K562 (cell line): ENCODE results near the gene DOK1. TPM values are rescaled to one million over a fixed set of nuclear protein-coding genes. Genes with fewer than 3 reads are reported as not detected.
A peak's percentile ranks its signal among the peaks of the same experiment; 100 is the strongest.

ENCODE experiments used
- ATAC-seq: fragments of 200-7000 bp; cut with Tn5 transposase; 3 replicates; pipeline ENCODE4 v1.9.1; 2020; ENCODE audit warnings: moderate library complexity
- BruUV-seq: library from RNA; stranded (reverse); fragments of 400-500 nt; replicated peaks from 2 replicates; lab custom pipeline; 2021; lab: Mats Ljungman, UMichigan
- CTCF ChIA-PET: fragments of 300-600 bp; formaldehyde crosslinking; extraction: SDS; loops from one replicate; lab custom pipeline; 2021; ENCODE audit warnings: low intra/inter-chr PET ratio; lab: Yijun Ruan, JAX
- POLR2A ChIA-PET: fragments of 300-600, 350-650 bp; sonication (Branson Sonifier 250); formaldehyde crosslinking; extraction: SDS; loops from one replicate; lab custom pipeline; 2021; ENCODE audit warnings: antibody characterized with exemption, inconsistent platforms; lab: Yijun Ruan, JAX
- DNase-seq, 4 experiments: peaks; one replicate each; pipeline versions ENCODE4 v3.0.0 to v3.0.0-alpha.2; 2011 to 2018; ENCODE audit warnings: low spot score in 3 of 4, mixed read lengths in 3 of 4; ENCODE audit errors: extremely low read depth in 1 of 4
- FAIRE-seq: peaks from 2 replicates; lab custom pipeline; 2011; peaks lifted over from hg19 to GRCh38; lab: Jason Lieb, UNC
- H2AFZ ChIP-seq: 2 replicates; pipeline ENCODE4 v1.6.0; 2011; ENCODE audit warnings: low read depth, low read length, control low read depth, inconsistent platforms
- H3K27ac ChIP-seq: fragments of 200-600 bp; 3 replicates; pipeline ENCODE4 v1.8.0; 2011; ENCODE audit warnings: low read depth, mild to moderate bottlenecking, control low read depth, inconsistent platforms, low read length, moderate library complexity, mixed read lengths; ENCODE audit errors: extremely low read depth
- H3K27me3 ChIP-seq, 2 experiments: fragments of 300-600 bp in 1 of 2; 2 replicates in 1 of 2; 3 replicates in 1 of 2; pipeline versions ENCODE4 v1.6.0 to v1.8.0; 2011; ENCODE audit warnings: inconsistent platforms in 2 of 2, low read length in 2 of 2, mild to moderate bottlenecking in 1 of 2, mixed read lengths in 1 of 2, moderate library complexity in 1 of 2; ENCODE audit not compliant: control insufficient read depth in 2 of 2, insufficient read depth in 2 of 2
- H3K36me3 ChIP-seq: fragments of 300-600 bp; 3 replicates; pipeline ENCODE4 v1.8.0; 2011; ENCODE audit warnings: mild to moderate bottlenecking, low read length, inconsistent platforms; ENCODE audit not compliant: control insufficient read depth, insufficient read depth
- H3K4me1 ChIP-seq, 2 experiments: fragments of 200-600 bp in 1 of 2; replicated peaks in 1 of 2; 2 replicates in 1 of 2; 3 replicates in 1 of 2; pipeline versions ENCODE4 v1.5.1 to v1.8.0; 2011; ENCODE audit warnings: inconsistent platforms in 2 of 2, low read length in 2 of 2, mild to moderate bottlenecking in 1 of 2, mixed read lengths in 1 of 2, moderate library complexity in 1 of 2; ENCODE audit not compliant: control insufficient read depth in 2 of 2, insufficient read depth in 2 of 2
- H3K4me2 ChIP-seq: 2 replicates; pipeline ENCODE4 v1.6.1; 2011; ENCODE audit warnings: low read length, control low read depth, inconsistent platforms, mixed read lengths; ENCODE audit not compliant: insufficient read depth
- H3K4me3 ChIP-seq: fragments of 200-600 bp; sonication (generic), shearing (Covaris generic); 2 replicates; pipeline ENCODE4 v1.5.1; 2016; ENCODE audit warnings: control low read depth, inconsistent platforms
- H3K79me2 ChIP-seq: fragments of 200-600 bp; 3 replicates; pipeline ENCODE4 v1.8.0; 2011; ENCODE audit warnings: low read length, inconsistent platforms; ENCODE audit not compliant: control insufficient read depth, insufficient read depth
- H3K9ac ChIP-seq, 2 experiments: 2 replicates each; pipeline versions ENCODE4 v1.6.0 to v1.6.1; 2011; ENCODE audit warnings: low read depth in 2 of 2, low read length in 2 of 2, control low read depth in 1 of 2, inconsistent platforms in 1 of 2, mild to moderate bottlenecking in 1 of 2, mixed read lengths in 1 of 2; ENCODE audit not compliant: insufficient read depth in 1 of 2
- H3K9me1 ChIP-seq: one replicate; pipeline ENCODE4 v1.6.0; 2011; ENCODE audit warnings: inconsistent platforms, mild to moderate bottlenecking, low read length, moderate library complexity; ENCODE audit not compliant: control insufficient read depth, insufficient read depth
- H3K9me3 ChIP-seq: replicated peaks from 2 replicates; pipeline ENCODE4 v1.5.1; 2011; ENCODE audit warnings: low read depth, low read length, inconsistent platforms; ENCODE audit not compliant: control insufficient read depth, insufficient read depth
- H4K20me1 ChIP-seq: replicated peaks from 2 replicates; pipeline ENCODE4 v1.6.1; 2011; ENCODE audit warnings: low read length, inconsistent platforms, mixed read lengths; ENCODE audit not compliant: control insufficient read depth, insufficient read depth
- DIDO1 ChIP-seq: fragments of 450-650 bp; IDR thresholded peaks from 2 replicates; pipeline ENCODE4 v1.6.1; 2016; ENCODE audit warnings: low read depth, missing biosample characterization, missing genetic modification characterization
- HIVEP1 ChIP-seq: fragments of 250-450 bp; sonication (Bioruptor Pico); IDR thresholded peaks from 2 replicates; pipeline ENCODE4 v1.4.0; 2020; ENCODE audit warnings: mild to moderate bottlenecking
- ILF3 ChIP-seq: fragments of 450-650 bp; IDR thresholded peaks from 2 replicates; pipeline ENCODE4 v1.6.1; 2018; ENCODE audit warnings: antibody characterized with exemption, mild to moderate bottlenecking, moderate library complexity, borderline replicate concordance
- MED1 ChIP-seq: sonication (generic); formaldehyde crosslinking; IDR thresholded peaks from 2 replicates; pipeline ENCODE4 v1.8.1; 2023; ENCODE audit warnings: missing genetic modification reagents, borderline replicate concordance
- NFIX ChIP-seq: fragments of 250-450 bp; sonication (Bioruptor Pico); IDR thresholded peaks from 2 replicates; pipeline ENCODE4 v1.4.0; 2020; ENCODE audit warnings: low read depth, mild to moderate bottlenecking, moderate library complexity
- NONO ChIP-seq, 2 experiments: fragments of 200-400 bp in 1 of 2; fragments of 450-650 bp in 1 of 2; formaldehyde crosslinking in 1 of 2; IDR thresholded peaks; 2 replicates each; pipeline ENCODE4 v1.6.1; 2017; ENCODE audit warnings: low read depth in 2 of 2, mild to moderate bottlenecking in 2 of 2, moderate library complexity in 2 of 2, low read length in 1 of 2
- NR4A1 ChIP-seq, 2 experiments: fragments of 250-450 bp in 1 of 2; fragments of 450-650 bp in 1 of 2; sonication (Bioruptor Pico) in 1 of 2; IDR thresholded peaks; 2 replicates each; pipeline versions ENCODE4 v1.4.0 to v1.6.1; 2016 to 2020; ENCODE audit warnings: mild to moderate bottlenecking in 2 of 2, missing compliant biosample characterization in 1 of 2, missing genetic modification characterization in 1 of 2, moderate library complexity in 1 of 2
- PHF8 ChIP-seq: fragments of 200-600 bp; sonication (generic); IDR thresholded peaks from 2 replicates; pipeline ENCODE4 v1.6.1; 2012; ENCODE audit warnings: mixed run types, mild to moderate bottlenecking, inconsistent platforms, low read length, moderate library complexity, borderline replicate concordance
- POLR2A ChIP-seq: fragments of 450-650 bp; conservative IDR thresholded peaks from 2 replicates; pipeline ENCODE4 v1.6.1; 2016
- SMARCC2 ChIP-seq: fragments of 450-650 bp; IDR thresholded peaks from 2 replicates; pipeline ENCODE4 v1.6.1; 2017; ENCODE audit warnings: antibody characterized with exemption, moderate library complexity, mild to moderate bottlenecking, low read depth
- ZFPM2 ChIP-seq: fragments of 250-450 bp; sonication (Bioruptor Pico); IDR thresholded peaks from 2 replicates; pipeline ENCODE4 v1.5.1; 2022; ENCODE audit warnings: mild to moderate bottlenecking
- ZKSCAN8 ChIP-seq: fragments of 200-800 bp; sonication (Bioruptor generic); IDR thresholded peaks from 2 replicates; pipeline ENCODE4 v1.6.1; 2016; ENCODE audit warnings: missing genetic modification characterization, missing compliant biosample characterization
- ZNF134 ChIP-seq: fragments of 250-450 bp; sonication (Bioruptor Pico); conservative IDR thresholded peaks from 2 replicates; pipeline ENCODE4 v1.4.0; 2020
- ZNF232 ChIP-seq: sonication (generic); formaldehyde crosslinking; IDR thresholded peaks from 2 replicates; pipeline ENCODE4 v1.8.0; 2022; ENCODE audit warnings: mild to moderate bottlenecking, missing genetic modification reagents
- WGBS: fragments of 100-300 bp; shearing (Covaris generic); methylation state at CpG from one replicate; pipeline ENCODE4 v1.1.6; 2016; ENCODE audit warnings: low coverage, mixed read lengths; ENCODE audit not compliant: insufficient coverage; ENCODE audit errors: missing lambda C conversion rate; 5-methylcytosine and 5-hydroxymethylcytosine counted together
- in situ Hi-C: fragments of 300-500 bp; cut with MboI; formaldehyde crosslinking; loops from 4 replicates; pipeline ENCODE4 v1.15.0; 2018; ENCODE audit warnings: inconsistent platforms, mixed read lengths
- intact Hi-C: fragments of 100-400 bp; cut with micrococcal nuclease; formaldehyde crosslinking; loops from 2 replicates; pipeline ENCODE4 v1.14.2; 2022
- polyA plus RNA-seq, 8 experiments: library from polyadenylated mRNA; depleted of rRNA in 4 of 8; stranded (reverse) in 5 of 8; unstranded in 3 of 8; fragments of >200 nt; fragmentation: Nextera tagmentation in 2 of 8; fragmentation: Illumina TruSeq in 1 of 8; extraction: Ambion mirVana in 2 of 8; extraction: Trizol in 1 of 8; gene quantifications; 2 replicates each; pipeline versions ENCODE4 v1.2.1 to v1.2.3, GENCODE V29; 2011 to 2014; ENCODE audit warnings: inconsistent platforms in 1 of 8, missing spikeins in 1 of 8
- total RNA-seq, 7 experiments: library from RNA; depleted of rRNA in 6 of 7; stranded (reverse); fragments of >200 nt in 6 of 7; fragmentation: Illumina TruSeq in 2 of 7; extraction: Trizol in 2 of 7; gene quantifications; 2 replicates each; pipeline versions ENCODE4 v1.2.1 to v1.2.3, GENCODE V29; 2011 to 2021; ENCODE audit warnings: low replicate concordance in 1 of 7
- TF ChIP-seq, protein P1 (sequence below): sonication (generic); formaldehyde crosslinking; IDR thresholded peaks from 2 replicates; pipeline ENCODE4 v1.8.1; 2023; ENCODE audit warnings: mild to moderate bottlenecking, missing genetic modification reagents
- TF ChIP-seq, protein P2 (sequence below): fragments of 250-450 bp; sonication (Bioruptor Pico); IDR thresholded peaks from 2 replicates; pipeline ENCODE4 v1.9.0; 2021; ENCODE audit warnings: mild to moderate bottlenecking, inconsistent platforms

Gene DOK1
- total and polyA plus RNA-seq, 9 of the 15 experiments (the other 6 are each of a cell fraction or from before 2014, with no cell fraction given) = 0.59 to 36.4 (median 16.1) TPM

DNA sequence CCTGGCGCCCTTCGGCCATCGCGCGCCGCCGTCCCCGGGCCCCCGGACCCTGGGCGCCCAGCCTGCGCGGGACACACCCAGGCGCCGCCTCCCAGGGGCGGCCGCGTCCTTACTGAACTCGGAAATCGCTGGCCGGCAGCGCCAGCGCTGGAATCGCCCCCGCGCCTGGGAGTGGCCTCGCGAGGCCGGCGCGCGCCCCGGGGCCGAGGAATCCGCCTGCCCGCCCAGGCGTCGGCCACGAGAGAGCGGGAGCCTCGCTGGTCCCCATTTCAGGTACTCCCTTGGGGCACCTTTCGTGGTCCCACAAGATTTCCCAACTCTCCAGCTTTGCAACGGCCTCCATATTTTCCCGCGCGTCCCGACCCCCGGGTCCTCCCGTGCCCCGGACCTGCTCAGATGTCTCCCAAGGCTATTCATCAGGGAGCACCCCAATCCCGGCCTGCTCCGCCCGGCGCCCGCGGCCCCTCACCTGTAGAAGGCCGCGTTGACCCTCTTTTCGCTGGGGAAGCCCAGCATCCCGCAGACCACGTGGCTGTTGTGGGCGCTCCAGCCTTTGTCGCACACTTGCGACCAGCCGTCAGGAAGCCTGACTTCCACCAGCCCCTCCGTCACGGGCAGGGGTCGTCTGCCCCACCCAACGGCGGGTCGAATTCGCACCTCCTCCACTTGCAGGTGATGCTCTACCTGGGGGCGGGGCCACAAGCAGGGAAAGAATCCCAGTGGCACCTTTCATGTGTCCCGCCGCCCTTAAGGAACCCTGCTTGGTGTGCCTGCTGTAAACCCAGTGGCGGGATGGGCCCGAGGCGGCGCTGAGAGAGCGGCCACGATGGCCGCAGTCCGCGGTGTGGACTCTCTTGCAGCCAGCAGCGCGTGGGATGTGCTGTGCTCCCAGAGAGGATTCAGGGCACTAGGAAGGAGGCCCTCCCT lies 5.4 kb upstream of the DOK1 start (continued):
- no peak for TF ChIP-seq ZFPM2
- TF ChIP-seq, all 486 proteins: peak for 69

DNA sequence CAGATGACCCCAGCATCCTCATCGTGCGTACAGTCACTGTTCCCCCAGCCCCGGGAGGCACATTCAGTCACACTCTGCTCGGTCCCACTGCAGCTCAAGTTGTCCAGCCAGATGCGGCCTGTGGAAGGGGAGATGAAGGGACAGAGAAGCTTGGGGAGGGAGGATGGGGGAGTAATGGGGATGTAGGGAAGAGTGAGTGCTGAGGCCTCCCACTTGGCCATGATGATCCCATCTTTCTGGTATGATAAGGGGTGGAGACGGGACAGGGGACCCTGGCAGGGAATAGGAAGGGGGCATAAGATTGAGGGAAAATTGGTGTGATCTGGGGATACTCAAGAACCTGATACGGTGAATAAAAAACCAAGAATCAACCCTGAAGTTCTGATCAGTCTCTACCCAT lies 4.3 kb upstream of the DOK1 start:
- H3K9me3 ChIP-seq = no peaks in the 10 kb centered on the region
- intact Hi-C loops (no loop called here), in situ Hi-C loops (no loop called here)
- CTCF ChIA-PET = no interaction called here
- no peak overlapping the region for H3K27ac ChIP-seq
- no peaks in the 10 kb centered on the region for H3K9me1 ChIP-seq
- H3K9ac ChIP-seq = peak overlapping the region in 1 of 2 experiments; percentile 27; a peak in 1 of 4 replicates
- no peaks in the 10 kb centered on the region for H4K20me1 ChIP-seq
- H3K27me3 ChIP-seq = no peaks in the 10 kb centered on the region
- 85% methylated on average over 7 of the region's 7 CpGs for WGBS
- POLR2A ChIA-PET = interaction anchor here (0.9 to 1.5 kb wide), 3 partner anchors 8 to 67 kb away, joined by 3 to 6 read pairs (median 3); partner anchors contain the start of genes CCDC142 and TTC31
- H3K79me2 ChIP-seq = peaks cover 8% of the 10 kb centered on the region; the same call in 2 of the 3 replicates
- no peak overlapping the region for H2AFZ ChIP-seq
- no peaks in the 10 kb centered on the region for H3K36me3 ChIP-seq
- ATAC-seq = no peak
- H3K4me2 ChIP-seq = no peak overlapping the region
- no peak for DNase-seq
- no TSS peak for BruUV-seq
- peaks cover 26 to 57% of the 10 kb centered on the region in 2 experiments for H3K4me1 ChIP-seq
- FAIRE-seq = no peak
- no peak overlapping the region for H3K4me3 ChIP-seq
- TF ChIP-seq, protein P1, sequence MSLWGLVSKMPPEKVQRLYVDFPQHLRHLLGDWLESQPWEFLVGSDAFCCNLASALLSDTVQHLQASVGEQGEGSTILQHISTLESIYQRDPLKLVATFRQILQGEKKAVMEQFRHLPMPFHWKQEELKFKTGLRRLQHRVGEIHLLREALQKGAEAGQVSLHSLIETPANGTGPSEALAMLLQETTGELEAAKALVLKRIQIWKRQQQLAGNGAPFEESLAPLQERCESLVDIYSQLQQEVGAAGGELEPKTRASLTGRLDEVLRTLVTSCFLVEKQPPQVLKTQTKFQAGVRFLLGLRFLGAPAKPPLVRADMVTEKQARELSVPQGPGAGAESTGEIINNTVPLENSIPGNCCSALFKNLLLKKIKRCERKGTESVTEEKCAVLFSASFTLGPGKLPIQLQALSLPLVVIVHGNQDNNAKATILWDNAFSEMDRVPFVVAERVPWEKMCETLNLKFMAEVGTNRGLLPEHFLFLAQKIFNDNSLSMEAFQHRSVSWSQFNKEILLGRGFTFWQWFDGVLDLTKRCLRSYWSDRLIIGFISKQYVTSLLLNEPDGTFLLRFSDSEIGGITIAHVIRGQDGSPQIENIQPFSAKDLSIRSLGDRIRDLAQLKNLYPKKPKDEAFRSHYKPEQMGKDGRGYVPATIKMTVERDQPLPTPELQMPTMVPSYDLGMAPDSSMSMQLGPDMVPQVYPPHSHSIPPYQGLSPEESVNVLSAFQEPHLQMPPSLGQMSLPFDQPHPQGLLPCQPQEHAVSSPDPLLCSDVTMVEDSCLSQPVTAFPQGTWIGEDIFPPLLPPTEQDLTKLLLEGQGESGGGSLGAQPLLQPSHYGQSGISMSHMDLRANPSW = no peak
- TF ChIP-seq MED1 (CRISPR knock-in tag) (no peak), SMARCC2 (no peak), NR4A1 (CRISPR knock-in tag; IDR thresholded peaks at IDR 0.05) (no peak), NR4A1 (tag; IDR thresholded peaks at IDR 0.05) (no peak), DIDO1 (tag) (no peak), NONO (IDR thresholded peaks at IDR 0.05; ENCODE audit: low read depth in 2 of 2, low read length in 1 of 2) (no peak), ZNF232 (CRISPR knock-in tag) (no peak), NFIX (CRISPR knock-in tag) (no peak), ILF3 (no peak), POLR2A (no peak), ZNF134 (CRISPR knock-in tag) (no peak), ZKSCAN8 (CRISPR knock-in tag) (no peak), HIVEP1 (CRISPR knock-in tag) (no peak), PHF8 (no peak)
- TF ChIP-seq, protein P2, sequence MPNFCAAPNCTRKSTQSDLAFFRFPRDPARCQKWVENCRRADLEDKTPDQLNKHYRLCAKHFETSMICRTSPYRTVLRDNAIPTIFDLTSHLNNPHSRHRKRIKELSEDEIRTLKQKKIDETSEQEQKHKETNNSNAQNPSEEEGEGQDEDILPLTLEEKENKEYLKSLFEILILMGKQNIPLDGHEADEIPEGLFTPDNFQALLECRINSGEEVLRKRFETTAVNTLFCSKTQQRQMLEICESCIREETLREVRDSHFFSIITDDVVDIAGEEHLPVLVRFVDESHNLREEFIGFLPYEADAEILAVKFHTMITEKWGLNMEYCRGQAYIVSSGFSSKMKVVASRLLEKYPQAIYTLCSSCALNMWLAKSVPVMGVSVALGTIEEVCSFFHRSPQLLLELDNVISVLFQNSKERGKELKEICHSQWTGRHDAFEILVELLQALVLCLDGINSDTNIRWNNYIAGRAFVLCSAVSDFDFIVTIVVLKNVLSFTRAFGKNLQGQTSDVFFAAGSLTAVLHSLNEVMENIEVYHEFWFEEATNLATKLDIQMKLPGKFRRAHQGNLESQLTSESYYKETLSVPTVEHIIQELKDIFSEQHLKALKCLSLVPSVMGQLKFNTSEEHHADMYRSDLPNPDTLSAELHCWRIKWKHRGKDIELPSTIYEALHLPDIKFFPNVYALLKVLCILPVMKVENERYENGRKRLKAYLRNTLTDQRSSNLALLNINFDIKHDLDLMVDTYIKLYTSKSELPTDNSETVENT (CRISPR knock-in tag) = no peak
